ENCODE data around the gene FAM227B.
"Not testable (repeated sequence)": the region's sequence is repeated elsewhere in the genome, so short reads cannot be mapped to it uniquely, and the experiment has no call there.

The FAM227B gene

GRCh38 chr15:49492151-49492550 is 128.5 kb downstream of the FAM227B start:
- DNase-seq: peak in 1 of 2 donors; percentile 13

DNA sequence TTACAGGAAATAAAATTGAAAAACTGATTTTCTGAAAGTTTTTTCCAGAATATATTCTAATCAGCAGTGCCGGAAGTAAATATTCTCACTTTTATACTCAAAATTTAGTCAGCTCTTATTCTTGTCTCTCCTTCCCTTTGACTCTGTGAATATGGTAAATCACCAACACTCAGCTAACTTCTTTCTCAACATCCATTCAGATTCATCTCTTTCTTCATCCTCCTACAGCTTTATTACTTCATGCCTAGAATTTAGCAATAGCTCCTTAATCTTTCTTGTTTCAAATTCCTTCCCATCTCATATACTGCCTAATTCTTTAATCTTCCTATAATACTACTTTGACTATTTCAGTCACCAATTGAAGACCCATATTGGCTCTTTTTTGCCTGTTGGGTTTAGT is 129.7 kb downstream of the FAM227B start:
- peak; percentile 80 to 97 for DNase-seq

GRCh38 chr15:49485401-49485800 is 135.2 kb downstream of the FAM227B start:
- not testable (repeated sequence) for DNase-seq

DNA sequence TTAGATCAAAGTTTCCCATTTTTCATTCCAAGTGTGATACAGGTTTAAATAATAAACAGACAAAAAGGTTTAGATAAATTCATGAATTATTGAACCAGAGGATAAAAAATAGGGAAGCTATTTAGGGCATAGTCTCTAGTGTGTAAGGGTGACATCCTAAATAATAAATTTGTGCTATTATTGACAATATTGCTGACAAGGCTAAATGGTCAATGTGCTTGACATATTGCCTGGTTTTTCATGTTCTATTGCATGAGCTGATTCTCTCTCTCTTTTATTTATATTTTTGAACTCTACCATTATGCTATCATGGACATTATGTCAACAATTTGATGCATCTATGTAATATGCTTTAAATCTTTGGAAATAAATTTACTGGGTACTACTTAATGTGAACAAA is 141.6 kb downstream of the FAM227B start:
- DNase-seq: not testable (repeated sequence)

GRCh38 chr15:49478021-49478420 is 142.6 kb downstream of the FAM227B start:
- not testable (repeated sequence) for DNase-seq

DNA sequence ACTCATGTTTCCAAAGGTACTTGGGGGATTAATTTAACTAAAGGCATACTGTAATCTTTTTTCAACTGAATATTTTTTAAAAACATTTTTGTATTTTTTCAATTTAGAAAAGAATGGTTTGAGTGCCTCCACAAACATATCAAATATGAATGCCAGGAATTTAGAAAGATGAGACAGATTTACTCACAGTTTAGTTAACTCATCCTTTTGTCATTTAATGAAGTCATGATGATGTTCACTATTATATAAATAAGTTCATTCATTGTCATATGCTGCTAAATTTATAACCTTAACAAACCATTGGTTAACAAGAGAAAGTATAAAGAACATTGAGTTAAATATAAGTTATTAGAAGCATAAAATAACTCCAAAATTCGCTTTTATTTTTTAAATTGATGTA is 147.6 kb downstream of the FAM227B start:
- no peak for DNase-seq

GRCh38 chr15:49472338-49472737 is 148.3 kb downstream of the FAM227B start:
- DNase-seq: no peak

GRCh38 chr15:49471733-49472132 is 148.9 kb downstream of the FAM227B start:
- no peak for DNase-seq

DNA sequence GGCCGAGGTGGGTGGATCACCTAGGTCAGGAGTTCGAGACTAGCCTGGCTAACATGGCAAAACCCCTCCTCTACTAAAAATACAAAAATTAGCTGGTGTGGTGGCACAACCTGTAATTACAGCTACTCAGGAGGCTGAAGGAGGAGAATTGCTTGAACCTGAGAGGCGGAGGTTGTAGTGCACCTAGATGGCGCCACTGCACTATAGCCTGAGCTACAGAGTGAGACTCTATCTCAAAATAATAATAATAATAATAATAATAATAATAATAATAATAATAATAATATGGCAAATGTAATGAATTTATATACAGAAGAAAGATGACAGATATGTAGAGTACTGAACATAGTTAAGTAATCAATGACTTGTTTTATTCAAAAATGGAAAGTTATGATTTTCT is 149.4 kb downstream of the FAM227B start:
- peak in 1 of 2 donors; percentile 67 for DNase-seq

DNA sequence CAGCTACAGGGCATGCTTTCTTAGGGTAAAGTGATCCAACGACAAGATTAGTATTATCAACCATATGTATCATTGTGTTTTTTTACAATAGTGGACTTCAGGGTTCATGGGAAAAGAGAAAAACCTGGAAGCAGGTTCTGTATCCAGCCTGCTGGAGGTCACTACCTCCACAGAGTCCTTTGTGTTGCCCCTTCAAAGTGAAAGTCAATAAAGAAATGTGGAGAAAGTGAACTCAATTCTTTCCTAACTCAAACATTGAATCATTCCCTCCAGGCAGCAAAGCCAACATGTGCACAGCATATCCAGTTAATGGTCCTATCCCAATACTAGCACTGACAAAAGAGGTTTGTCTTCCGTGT is 152.2 kb downstream of the FAM227B start:
- DNase-seq: no peak

- DNase-seq: no peak
Observed at GRCh38 chr15:49467746-49468480, 152.7 kb downstream of the FAM227B start.

- DNase-seq: peak; percentile 17 to 28
Observed at GRCh38 chr15:49466119-49466518, 154.5 kb downstream of the FAM227B start.

GRCh38 chr15:49464522-49464921 is 156.1 kb downstream of the FAM227B start:
- DNase-seq: no peak

- peak; percentile 24 to 64 for DNase-seq
Observed at GRCh38 chr15:49462232-49462844, 158.3 kb downstream of the FAM227B start.

GRCh38 chr15:49460411-49460941 is 160.1 kb downstream of the FAM227B start:
- DNase-seq: no peak

DNA sequence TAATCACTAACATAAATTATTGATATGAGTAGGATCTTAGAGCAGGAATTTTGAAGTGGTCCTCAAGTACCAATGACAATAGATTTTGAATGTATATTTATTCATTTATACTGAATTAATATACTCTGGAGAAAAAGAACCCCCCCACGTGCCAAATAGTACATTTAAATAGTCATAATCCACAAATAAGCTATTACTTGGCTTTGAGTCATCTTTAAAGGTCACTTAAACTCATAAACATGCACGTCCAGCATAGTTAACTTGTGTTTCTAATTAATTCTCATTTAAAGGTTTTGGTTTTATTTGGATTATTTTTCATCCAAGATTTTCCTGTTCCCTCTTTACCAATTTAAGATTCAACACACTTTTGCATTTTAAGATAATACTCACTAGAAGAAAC is 162.5 kb downstream of the FAM227B start:
- DNase-seq: no peak

GRCh38 chr15:49456166-49456565 is 164.5 kb downstream of the FAM227B start:
- no peak for DNase-seq

DNA sequence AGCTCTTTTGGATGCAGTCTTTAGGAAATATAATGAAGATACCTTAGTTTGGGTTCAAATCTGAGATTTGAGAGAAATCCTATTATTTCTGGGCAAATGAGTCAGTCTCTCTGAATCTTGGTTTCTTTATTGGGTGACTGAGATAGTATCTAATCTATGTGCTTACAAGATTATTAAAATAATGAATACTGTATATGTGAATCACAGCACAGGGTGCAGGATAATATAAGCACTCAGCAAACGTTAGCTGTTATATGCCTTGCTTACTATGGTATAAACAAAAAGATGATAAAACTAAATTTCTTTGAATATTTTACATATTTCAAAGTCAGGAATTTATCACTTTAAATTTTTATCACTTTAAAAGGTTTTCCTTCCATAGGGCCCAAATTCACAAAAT is 168.0 kb downstream of the FAM227B start:
- DNase-seq: no peak

- DNase-seq: no peak
Observed at GRCh38 chr15:49441816-49442215, 178.8 kb downstream of the FAM227B start.

- DNase-seq: no peak
Observed at GRCh38 chr15:49441356-49441755, 179.3 kb downstream of the FAM227B start.

DNA sequence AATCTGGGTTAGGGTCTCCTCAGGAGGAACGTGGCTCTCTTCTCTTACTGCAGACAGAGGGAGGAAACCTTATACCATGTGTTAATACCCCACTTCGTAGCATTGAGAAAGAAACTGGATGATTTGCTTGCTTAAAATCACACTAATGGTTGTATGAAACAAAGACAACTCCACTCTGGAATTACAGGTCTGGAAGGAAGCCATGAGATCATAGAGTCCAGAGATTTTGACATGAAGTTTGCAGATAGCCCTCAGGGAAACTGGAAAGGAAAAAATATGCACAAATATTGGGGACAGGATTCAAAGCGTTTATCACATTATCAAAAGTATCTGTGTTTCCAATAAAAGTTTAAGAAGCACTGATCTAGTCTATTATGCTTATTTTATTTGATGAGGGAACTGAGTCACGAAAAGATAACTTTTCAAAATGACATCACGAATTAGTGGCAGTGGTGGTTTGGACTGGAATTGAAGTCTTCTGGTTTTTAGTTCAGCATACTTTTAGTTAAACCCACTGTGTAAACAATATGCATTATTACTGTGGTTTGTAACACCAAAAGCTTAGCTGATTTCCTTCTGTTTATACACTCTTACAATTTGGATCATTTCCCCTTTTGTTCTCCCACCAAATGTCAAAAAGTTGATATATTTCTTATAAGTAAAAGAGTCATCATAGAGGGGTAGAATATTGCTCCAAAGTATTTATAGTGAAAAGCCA is 180.8 kb downstream of the FAM227B start:
- no peak for DNase-seq

DNA sequence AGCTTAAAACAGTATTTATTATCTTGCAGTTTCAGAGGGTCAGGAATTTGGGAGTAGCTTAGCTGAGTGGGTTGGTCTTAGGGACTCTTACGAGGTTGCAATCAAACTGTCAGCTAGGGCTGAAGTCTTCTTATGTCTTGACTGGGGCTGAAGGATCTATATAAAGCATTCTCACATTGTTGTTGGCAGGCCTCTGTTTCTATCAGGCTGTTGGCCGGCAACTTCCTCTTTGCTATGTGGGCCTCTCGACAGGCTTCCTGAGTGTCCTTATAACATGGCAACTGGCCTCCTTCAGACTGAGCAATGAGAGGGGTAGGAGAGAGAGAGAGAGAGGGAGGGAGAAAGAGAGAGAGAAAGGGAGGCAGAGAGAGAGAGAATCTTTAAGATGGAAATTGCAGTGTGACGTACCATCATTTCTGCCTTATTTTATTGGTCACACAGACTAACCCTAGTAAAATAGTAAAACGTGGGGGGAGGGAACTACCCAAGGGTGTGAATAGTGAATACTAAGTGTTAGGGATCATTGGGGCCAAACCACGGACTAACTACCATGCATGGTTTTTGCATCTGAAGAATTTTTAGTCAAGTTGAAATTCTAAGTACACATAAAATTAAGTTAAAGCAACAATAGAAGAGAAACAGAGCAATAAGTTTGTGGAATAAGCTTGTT is 181.5 kb downstream of the FAM227B start:
- DNase-seq: peak; percentile 22 to 44

GRCh38 chr15:49436751-49437150 is 183.9 kb downstream of the FAM227B start:
- no peak for DNase-seq
